DMS53 treated with DMSO at 0.1 percent for 48 hours (cell line): ENCODE results near the gene AXIN2.

Experiments used
- DNase-seq: peaks from one replicate; lab custom pipeline; 2025; ENCODE audit not compliant: unreplicated experiment; lab: John Stamatoyannopoulos, UW

Gene AXIN2

DNA sequence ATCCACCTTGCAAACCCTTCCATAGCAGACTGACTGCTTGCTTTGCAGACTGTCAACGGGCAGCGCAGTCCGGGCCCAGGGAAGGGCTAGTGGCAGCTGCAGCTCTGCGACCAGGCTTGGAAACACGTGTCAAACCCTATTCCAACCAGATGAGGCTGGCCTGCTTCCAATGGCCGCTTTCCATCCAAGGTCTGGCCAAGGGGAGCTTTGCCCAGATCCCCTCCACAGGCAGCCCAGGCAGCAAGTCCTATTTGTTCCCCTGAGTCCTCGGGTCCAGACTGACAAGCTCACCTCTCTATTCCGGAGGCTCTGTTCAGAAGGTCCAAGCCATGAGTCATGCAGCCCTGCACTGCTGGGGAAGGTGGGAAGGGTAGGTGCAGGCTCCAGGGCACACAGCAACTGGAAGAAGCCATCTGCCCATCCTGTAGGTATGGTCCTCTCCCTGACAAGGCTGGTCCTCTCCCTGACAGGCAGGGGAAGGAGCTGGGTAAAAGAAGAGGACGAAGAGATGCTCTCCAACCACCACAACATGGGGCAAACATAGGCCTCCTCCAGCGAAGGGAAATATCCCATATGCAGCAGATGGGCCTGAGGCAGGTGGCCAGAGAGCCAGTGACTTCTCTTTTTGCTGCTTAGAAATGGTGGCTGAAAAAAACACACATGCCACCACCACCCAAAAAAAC is 22.6 kb upstream of the AXIN2 start:
- DNase-seq: no peak

DNA sequence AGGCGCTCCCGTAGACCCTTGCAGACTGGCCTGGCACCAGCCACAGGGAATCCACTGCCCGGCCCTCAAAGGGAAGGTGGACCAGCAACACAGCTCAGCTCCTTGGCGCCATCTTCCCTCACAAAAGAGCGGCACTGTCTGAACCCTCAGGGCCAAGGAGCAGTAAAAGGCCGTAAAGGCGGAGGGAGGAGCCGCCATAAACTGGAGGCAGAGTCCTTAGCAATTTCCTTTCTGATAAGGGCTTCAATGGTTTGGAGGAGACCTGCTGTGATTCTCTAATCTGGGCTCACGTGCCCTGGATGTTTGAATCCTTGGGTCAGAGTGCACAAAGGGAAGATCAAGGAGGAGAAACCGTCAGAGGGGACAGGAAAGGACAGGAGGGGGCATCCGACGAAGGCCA is 15.5 kb upstream of the AXIN2 start:
- DNase-seq: no peak

DNA sequence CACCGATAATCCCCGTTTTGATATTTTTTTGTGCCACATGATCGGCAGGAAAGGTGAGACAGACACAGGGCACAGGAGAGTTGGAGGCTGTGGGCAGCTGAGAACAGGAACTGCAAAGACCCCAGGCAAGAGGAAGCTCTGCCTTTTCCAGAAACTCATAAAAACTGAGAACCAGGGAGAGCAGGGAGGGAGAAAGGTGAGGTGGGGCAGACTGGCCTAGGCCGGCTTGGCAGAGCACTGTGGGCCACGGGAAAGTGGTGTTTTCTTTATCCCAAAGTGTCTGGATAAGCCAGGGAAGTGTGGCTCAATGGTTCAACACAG is 11.8 kb upstream of the AXIN2 start:
- DNase-seq: no peak

DNA sequence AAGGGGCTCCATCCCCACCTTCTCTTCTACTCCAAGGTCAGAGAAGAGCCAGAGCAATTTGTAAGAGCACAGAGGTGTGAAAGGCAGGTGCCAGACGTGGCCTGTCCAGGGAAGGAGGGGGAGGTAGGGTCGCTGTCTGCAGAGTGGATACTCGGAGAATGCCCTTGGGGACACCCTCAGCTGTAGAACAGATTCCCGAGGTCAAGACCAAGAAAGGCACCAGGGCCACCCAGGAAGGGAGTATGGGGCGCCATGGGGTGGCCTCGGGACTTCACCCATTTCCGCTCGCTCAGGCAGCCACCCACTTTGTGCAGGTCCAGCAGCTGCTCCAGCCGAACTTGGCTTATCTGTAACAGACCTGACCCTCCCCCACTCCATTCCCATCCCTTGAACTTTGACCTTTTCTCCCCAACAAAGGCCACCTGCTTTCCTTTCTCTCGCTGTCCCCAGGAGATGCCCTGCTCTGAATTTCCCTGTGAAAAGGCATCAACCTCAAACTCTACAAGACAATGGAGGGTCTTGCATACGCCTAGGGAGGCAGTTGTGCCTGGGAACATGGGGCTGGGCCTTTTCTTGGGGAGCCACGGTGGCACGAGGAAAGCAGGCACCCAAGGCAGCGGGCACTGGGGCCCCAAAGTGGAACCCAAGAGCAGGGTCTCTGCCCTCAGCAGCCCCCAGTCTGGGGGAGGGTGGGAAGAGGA is 11.3 kb upstream of the AXIN2 start:
- DNase-seq: no peak

DNA sequence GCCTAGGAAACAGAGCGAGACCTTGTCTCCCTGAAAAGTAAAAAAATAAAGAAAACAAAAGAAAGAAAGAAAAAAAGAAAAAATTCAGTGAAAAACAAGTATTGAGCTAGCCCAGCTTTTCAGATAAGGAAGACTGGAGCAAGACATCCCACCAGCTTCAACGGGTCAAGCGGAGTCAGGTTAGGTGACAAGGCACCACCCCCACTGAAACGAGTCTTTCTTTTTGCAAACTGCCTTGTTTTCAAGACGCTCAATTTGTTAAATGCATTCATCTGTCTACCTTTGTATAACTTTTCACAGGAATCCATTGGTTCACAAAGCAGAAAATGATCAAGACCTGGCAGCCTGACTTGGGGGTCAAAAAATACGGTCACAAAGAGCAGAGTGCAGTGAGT is 10.7 kb upstream of the AXIN2 start:
- DNase-seq: no peak

DNA sequence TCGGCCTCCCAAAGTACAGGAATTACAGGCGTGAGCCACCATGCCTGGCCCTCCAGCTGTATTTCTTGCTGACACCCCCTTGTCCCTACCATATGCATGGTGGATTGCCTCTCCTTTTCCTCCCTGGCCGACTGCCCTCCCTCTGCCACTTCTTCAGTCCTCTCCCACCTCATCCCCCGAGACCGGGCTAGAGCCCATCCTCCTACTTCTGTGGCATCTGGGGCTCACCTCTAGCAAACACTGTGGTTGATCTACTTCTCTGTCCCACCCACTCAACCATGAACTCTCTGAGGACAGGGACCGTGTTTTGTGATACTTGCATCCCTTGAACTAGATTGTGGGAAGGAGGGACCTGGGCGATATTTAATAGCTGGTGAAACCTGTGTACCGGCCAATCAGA is 7.5 kb upstream of the AXIN2 start:
- DNase-seq: no peak

DNA sequence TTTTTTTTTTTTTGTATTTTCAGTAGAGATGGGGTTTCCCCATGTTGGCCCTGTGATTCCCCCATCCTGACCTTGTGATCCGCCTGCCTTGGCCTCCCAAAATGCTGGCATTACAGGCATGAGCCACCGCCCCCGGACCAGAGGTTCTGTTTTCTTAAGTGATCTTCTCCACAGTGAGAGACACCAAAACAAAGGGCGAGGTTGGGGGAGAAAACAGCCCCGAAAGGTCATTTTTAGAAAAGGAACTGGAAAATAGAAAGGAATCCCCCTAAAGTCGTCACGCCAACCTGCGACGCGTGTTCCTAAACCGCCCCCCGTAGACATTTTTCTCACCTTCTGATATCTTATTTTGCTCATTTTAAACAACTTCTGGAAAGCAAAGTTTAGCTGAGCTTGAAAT is 6.1 kb upstream of the AXIN2 start:
- no peak for DNase-seq

DNA sequence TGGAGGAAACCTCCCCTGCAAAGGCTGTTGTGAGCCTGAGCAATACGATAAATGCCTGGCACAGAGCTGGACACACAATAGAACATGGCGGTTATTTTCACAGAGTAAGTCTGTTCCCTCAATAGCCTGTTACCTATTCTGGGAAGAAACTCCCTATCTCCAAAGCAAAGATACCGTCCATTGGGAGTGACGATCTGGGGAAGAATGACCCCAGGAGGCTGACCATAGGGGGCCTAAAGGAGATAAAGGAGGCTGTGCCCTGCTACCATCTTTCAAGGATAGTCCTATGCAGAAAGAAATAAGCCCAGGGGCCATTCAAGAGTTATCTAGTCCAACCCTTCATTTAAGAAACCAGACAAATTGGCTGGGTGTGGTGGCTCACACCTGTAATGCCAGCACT is 4.1 kb upstream of the AXIN2 start:
- no peak for DNase-seq

DNA sequence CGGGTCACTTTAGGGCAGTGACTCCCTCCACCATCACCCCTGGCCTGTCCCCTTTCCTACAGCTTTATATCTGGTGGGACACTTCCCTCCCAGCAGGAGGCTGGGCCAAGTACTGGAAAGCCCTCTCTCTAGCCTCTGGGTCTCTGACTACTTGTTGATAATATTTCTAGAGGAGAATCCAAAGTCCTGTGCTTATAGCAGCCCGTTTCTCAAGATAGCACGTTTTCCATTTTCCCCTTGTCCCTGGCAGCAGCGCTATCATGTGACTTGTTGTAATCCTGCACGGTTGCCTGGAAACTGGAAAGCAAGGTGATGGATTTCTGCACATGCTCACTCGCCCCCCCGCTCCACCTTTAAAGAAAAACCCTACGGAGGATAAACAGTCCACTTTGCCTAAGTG is 3.3 kb upstream of the AXIN2 start:
- peak; percentile 49 for DNase-seq

DNA sequence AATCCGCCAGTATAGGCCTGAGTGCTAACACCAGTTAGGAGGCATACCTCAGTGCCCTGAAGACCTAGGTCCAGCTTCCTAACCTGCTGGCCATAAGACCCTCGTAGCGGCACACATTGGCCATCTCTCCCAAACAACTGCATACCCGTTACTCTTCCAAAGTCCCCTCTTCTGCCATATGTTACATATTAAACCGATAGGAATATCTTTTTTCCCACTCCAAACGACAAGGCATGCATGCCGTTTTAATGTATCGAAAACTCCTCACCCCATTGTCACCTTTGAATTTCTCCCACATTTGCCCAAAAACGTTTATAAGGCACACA is 721 bp upstream of the AXIN2 start:
- DNase-seq: no peak

DNA sequence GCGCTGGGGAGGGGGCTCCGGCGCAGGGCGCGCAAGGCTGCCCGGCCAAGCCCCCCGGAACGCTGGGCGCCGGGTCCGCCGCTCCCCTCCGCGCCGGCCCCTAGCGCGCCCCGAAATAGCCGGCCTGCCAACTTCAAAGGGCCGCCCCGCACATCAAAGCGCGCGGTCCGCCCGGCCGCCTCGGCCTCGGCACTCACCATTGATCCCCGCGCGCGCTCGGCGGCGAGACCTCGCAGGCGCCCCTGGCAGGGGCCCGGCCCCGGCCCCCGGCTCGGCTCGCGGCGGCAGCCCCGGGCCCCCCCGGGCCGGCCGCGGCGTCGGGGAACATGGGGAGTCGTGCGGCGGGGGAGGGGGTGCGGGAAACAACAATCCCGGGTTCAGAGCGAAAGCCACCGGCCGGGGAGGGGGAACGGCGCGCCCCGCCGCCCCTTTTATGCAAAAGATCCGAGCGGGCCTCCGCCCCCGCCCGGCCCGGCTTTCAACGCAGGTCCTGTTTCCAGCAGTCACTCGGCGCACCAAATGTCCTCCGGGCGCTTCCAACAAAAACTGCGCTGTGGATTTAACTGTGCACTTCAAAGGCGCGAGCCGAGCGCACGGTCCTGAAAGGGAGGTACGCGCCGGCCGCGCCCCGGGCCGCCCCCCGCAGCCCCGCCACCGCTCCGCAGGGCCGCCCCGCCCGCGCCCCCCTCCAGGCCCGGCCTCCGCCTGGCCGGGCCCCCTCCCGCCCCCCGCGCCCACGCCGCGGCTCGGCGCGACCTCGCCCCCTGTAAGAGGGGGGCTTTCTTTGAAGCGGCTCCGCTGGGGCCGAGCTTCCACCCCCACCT is 608 bp downstream of the AXIN2 start:
- peak; percentile 67 for DNase-seq

DNA sequence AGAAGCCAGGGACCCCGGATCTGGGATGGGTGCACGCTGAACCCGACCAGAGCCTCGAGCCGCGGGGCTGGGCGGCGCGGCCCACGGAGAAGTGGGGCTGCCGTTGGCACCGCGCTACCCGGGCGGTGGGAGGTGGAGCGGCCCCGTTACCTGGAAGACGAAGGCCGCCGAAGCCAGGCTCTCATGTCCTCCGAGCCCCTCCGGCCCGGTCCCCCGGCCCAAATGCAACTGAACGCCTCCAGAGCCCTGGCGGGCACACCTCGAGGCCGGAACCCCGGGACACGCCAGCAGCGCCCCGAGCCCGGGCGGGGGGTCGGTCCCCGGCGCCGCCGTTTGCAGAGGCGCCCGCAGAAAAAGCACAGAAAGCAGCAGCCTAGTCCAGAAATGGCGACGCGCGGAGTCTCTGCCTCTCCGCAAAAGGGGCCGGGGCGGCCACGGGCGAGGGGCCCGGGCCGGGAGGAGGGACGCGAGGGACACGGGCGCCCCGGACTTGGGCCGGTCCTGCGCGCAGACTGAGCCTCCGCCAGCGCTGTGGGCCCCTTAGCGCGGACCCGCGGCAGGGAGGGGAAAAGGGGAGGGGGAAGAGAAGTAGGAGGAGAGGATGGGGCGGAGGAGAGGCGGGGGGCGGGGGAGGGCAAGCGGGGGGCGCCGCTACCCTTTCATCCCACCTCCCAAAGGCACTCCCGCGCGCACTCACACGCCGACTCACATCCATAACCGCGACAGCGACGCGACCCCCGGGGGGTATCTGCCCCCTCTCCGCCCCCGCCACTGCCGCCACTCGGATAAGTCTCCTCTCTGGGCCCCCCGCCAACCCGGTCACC is 1.4 kb downstream of the AXIN2 start:
- DNase-seq: no peak

DNA sequence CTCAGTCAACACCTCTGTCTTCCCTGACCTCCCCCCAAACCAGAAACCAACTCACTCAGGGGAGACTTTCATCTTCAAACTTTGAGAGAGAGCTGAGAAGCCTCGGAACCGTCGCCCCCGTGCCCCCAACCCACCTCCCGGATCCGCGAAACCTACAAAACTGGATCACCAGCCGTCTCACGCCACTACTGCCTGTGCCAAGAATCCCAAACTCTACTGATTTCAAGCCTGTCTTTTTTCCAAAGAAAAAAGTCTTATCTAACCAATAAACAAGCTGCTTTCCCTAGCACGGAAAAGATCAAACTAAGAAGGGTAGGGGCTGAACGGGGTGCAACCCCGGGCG is 2.0 kb downstream of the AXIN2 start:
- DNase-seq: no peak

DNA sequence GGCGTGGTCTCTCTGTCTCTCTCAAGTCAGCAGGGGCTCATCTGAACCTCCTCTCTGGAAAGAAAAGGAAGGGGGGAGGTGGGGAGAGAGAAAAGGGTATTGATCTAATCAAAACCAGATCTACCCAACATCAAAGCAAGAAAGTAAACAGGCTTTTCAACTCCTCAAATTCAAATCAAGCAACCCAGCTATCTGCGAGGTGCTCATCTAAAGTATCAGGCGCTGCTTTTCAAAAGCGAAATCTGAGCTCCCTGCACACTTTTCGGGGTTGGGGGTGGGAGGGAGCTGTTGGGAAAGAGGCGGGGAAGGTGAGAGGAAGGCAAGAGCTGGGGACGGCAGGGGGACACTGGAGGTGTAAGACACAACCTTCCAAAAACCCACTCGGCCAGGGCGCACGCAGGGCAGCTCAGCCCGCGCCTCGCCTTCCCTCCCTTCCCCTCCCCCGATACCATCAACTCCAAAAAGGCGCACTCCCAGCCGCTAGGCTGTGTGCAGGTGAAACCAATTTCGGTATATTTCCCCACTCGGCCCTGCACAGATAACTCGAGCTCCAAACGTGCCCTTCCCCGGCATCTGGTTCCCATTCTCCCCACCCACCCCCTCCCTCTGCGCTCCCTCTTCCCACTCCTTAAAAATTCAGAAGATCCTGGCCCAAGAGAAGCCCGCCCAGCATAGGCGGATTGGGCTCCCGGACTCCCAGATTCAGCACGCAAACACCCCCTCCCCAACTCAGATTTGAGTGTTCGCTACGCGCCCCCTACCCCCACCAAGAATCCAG is 2.6 kb downstream of the AXIN2 start:
- DNase-seq: no peak

DNA sequence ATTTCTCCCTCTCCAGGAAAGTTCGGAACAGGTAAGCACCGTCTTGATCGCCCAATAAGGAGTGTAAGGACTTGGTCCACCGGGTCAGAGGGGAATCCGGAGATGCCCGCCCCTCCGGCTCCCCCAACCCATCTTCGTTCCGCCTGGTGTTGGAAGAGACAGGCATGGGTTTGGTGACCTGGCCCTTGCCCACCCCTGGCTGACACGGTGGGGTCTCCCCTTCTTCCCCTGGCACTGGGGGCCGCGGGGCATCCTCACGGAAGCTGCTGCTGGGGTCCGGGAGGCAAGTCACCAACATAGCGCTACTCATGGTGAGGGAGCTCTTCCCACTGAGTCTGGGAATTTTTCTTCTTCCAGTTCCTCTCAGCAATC is 3.2 kb downstream of the AXIN2 start:
- no peak for DNase-seq

DNA sequence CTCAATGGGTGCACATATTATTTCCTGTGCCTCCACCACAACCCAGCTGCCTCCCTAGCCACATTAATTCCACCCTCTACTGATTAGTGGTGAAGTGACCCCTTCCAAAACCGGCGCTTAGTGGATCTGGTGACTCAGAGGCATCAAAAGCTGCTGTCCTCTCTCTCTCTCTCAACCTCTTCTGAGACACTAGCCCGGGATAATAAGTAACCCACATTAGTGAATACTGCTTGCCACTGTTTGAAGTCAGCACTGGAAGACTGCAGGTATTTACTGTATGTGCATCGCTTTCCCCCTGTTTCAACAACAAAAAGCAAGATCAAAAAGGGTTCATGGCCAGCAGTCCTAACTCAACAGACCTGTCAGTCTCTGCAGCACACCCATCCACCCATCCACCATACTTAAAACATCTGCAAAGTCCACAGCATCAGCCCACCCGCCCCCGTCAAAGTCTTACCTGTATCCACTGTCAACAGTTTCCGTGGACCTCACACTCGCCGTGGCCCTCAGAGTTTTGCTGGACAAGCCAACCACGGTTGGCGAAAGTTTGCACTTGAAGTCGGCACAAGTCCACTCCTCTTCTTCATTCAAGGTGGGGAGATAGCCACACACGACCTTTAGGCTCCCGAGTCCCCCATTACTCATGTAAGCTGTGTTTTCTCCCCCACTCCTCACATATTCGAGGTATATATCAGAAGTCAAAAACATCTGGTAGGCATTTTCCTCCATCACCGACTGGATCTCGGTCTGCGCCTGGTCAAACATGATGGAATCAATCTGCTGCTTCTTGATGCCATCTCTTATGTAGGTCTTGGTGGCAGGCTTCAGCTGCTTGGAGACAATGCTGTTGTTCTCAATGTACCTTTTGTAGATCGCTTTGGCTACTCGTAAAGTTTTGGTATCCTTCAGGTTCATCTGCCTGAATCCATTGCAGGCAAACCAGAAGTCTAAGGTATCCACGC is 3.8 kb downstream of the AXIN2 start:
- DNase-seq: peak; percentile 79

DNA sequence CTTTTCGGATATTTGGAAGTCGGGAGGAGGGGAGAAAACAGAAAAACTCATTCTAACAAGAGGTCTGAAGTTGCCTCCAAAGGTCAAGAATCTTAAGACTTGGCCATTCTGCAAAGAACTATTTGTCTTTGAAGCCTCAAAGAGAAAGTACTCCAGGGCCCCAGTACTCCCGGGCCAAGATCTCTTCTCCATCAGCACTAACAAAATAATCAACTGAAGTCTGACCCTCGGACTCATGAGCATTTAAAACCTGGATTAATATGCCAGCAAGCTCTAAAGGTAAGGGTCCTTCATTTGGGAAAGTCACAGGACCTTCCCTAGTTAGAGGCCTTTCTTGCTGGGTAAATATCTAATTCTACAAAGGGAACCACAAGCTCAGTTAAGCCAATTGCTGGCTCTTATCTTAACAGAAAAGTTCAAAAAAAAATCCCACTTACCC is 4.5 kb downstream of the AXIN2 start:
- DNase-seq: no peak

DNA sequence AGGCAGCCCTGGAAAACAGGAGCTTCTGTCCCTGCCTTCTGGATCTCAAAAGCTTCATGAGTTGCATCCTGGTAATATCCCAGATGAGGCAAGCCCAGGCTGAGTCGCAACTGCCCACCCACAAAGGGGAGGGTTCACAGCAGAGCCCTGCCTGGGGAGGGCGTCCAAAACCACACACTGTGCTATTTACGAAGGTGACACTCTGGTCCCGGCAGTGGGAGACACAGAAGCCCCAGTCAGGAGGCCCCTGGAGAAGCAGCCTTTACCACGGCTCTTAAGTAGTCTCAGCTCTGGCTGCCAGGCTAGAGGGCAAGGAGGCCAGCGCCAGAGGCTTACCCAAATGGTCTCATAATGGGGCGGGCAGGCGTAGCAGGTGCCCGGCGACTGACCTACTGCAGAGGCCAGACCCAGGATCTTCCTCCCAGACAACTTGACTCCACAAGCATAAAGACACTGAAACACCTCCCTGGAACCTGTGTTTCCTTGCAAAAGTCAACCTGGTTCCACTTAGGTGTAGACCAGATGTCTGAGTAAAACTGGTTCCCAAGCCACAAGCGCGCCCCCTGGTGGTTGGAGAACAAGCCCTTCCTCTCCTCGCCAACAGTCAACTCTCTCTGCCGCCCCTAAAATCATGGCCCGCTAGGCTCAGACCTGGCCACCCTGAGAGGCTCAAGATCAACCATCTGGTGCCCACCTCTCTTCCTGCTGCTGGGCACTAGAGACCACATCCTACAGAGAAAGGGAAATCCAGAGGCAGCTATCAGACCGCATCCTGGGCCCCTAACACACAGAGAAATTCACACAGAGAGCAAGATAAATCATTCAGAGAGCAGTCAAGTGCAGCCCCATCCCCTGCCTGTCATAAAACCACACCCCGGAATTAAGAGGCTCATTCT is 5.2 kb downstream of the AXIN2 start:
- DNase-seq: peak; percentile 21
